ENCODE results near the gene MTPN. TPM values are rescaled to one million over a fixed set of nuclear protein-coding genes. Genes with fewer than 3 reads are reported as not detected.

The MTPN gene
- total RNA-seq, 4 donors from 2014 or later = 51.8 to 81.7 (median 79.1) TPM

- TF ChIP-seq POLR2AphosphoS5 (IDR thresholded peaks at IDR 0.05) = no peak
- no peak for TF ChIP-seq EP300 (IDR thresholded peaks at IDR 0.05)
- no peak for TF ChIP-seq CTCF (IDR thresholded peaks at IDR 0.05)
- TF ChIP-seq POLR2A (IDR thresholded peaks at IDR 0.05) = no peak
- Histone ChIP-seq H3K27me3 (no peaks in the 10 kb centered on the region), H3K9me3 (no peaks in the 10 kb centered on the region), H3K36me3 (no peaks in the 10 kb centered on the region), H3K27ac (no peak overlapping the region), H3K4me1 (peaks cover 21% of the 10 kb centered on the region), H3K4me3 (no peak overlapping the region)
- no peak for DNase-seq (ENCODE audit: low spot score in 2 of 2)
These were observed 39.1 kb downstream of the MTPN start for GRCh38 chr7:135938086-135938485.

- 36% methylated on average over 2 of the region's 2 CpGs for WGBS
- Histone ChIP-seq H3K36me3 (no peaks in the 10 kb centered on the region), H3K4me3 (no peak overlapping the region), H3K9me3 (no peaks in the 10 kb centered on the region), H3K27ac (no peak overlapping the region), H3K27me3 (no peaks in the 10 kb centered on the region), H3K4me1 (peaks cover 21% of the 10 kb centered on the region)
- DNase-seq (ENCODE audit: low spot score in 2 of 2) = no peak
- no peak for TF ChIP-seq POLR2AphosphoS5 (IDR thresholded peaks at IDR 0.05)
- no peak for TF ChIP-seq EP300 (IDR thresholded peaks at IDR 0.05)
- TF ChIP-seq POLR2A (IDR thresholded peaks at IDR 0.05) = no peak
- TF ChIP-seq CTCF (IDR thresholded peaks at IDR 0.05) = no peak
These were observed 40.5 kb downstream of the MTPN start for GRCh38 chr7:135936497-135937217.

- H3K4me1 ChIP-seq = peaks cover 21% of the 10 kb centered on the region
- no peaks in the 10 kb centered on the region for H3K36me3 ChIP-seq
- 91% methylated on average over 2 of the region's 2 CpGs for WGBS
- H3K4me3 ChIP-seq = no peak overlapping the region
- no peak for DNase-seq (ENCODE audit: low spot score in 2 of 2)
- TF ChIP-seq POLR2A (IDR thresholded peaks at IDR 0.05) (no peak), POLR2AphosphoS5 (IDR thresholded peaks at IDR 0.05) (no peak), EP300 (IDR thresholded peaks at IDR 0.05) (no peak), CTCF (IDR thresholded peaks at IDR 0.05) (no peak)
- H3K27me3 ChIP-seq = no peaks in the 10 kb centered on the region
- H3K27ac ChIP-seq = no peak overlapping the region
- no peaks in the 10 kb centered on the region for H3K9me3 ChIP-seq
These were observed 42.5 kb downstream of the MTPN start for GRCh38 chr7:135934651-135935050.

- Histone ChIP-seq H3K9me3 (no peaks in the 10 kb centered on the region), H3K36me3 (no peaks in the 10 kb centered on the region), H3K4me1 (peaks cover 14% of the 10 kb centered on the region), H3K4me3 (no peak overlapping the region), H3K27ac (no peak overlapping the region), H3K27me3 (no peaks in the 10 kb centered on the region)
- no peak for DNase-seq (ENCODE audit: low spot score in 2 of 2)
- no peak for TF ChIP-seq CTCF (IDR thresholded peaks at IDR 0.05)
- no peak for TF ChIP-seq POLR2A (IDR thresholded peaks at IDR 0.05)
- TF ChIP-seq POLR2AphosphoS5 (IDR thresholded peaks at IDR 0.05) = no peak
- TF ChIP-seq EP300 (IDR thresholded peaks at IDR 0.05) = no peak
- 85% methylated on average over 2 of the region's 2 CpGs for WGBS
These were observed 43.5 kb downstream of the MTPN start for GRCh38 chr7:135933509-135934188.

- Histone ChIP-seq H3K36me3 (peaks cover 12% of the 10 kb centered on the region), H3K27me3 (no peaks in the 10 kb centered on the region), H3K4me3 (no peak overlapping the region), H3K27ac (no peak overlapping the region), H3K9me3 (no peaks in the 10 kb centered on the region), H3K4me1 (peaks cover 7% of the 10 kb centered on the region)
- DNase-seq (ENCODE audit: low spot score in 2 of 2) = no peak
- TF ChIP-seq CTCF (IDR thresholded peaks at IDR 0.05) (no peak), EP300 (IDR thresholded peaks at IDR 0.05) (no peak), POLR2AphosphoS5 (IDR thresholded peaks at IDR 0.05) (no peak), POLR2A (IDR thresholded peaks at IDR 0.05) (no peak)
- 90% methylated on average over 5 of the region's 5 CpGs for whole genome bisulfite sequencing
These were observed 45.0 kb downstream of the MTPN start for GRCh38 chr7:135932131-135932530.
